H9 (cell line): ENCODE results near the gene FSIP1. TPM values are rescaled to one million over a fixed set of nuclear protein-coding genes. Genes with fewer than 3 reads are reported as not detected.

Experiments
- DNase-seq: peaks from one replicate; pipeline ENCODE4 v3.0.0-alpha.2; 2017
- H2AFZ ChIP-seq: one replicate; pipeline ENCODE4 v1.6.1; 2013; ENCODE audit warnings: mild to moderate bottlenecking, low read length, control low read depth, moderate library complexity
- H2AK5ac ChIP-seq: 2 replicates; pipeline ENCODE4 v1.6.1; 2013; ENCODE audit warnings: low read length, control low read depth, mixed read lengths; ENCODE audit not compliant: insufficient read length
- H2BK120ac ChIP-seq: one replicate; pipeline ENCODE4 v1.6.1; 2013; ENCODE audit warnings: low read depth, mild to moderate bottlenecking, low read length, control low read depth, inconsistent platforms; ENCODE audit not compliant: poor library complexity, severe bottlenecking
- H2BK12ac ChIP-seq: 2 replicates; pipeline ENCODE4 v1.6.1; 2013; ENCODE audit warnings: low read length, control low read depth, mixed read lengths, low read depth; ENCODE audit not compliant: insufficient read length
- H2BK15ac ChIP-seq: 2 replicates; pipeline ENCODE4 v1.6.1; 2013; ENCODE audit warnings: low read depth, low read length, control low read depth
- H2BK20ac ChIP-seq: one replicate; pipeline ENCODE4 v1.6.1; 2013; ENCODE audit warnings: low read depth, mild to moderate bottlenecking, low read length, control low read depth, inconsistent platforms; ENCODE audit not compliant: poor library complexity, severe bottlenecking
- H2BK5ac ChIP-seq: 2 replicates; pipeline ENCODE4 v1.6.1; 2013; ENCODE audit warnings: low read length, control low read depth, mixed read lengths; ENCODE audit not compliant: insufficient read length
- H3K14ac ChIP-seq: 2 replicates; pipeline ENCODE4 v1.6.1; 2013; ENCODE audit warnings: low read length, control low read depth; ENCODE audit not compliant: insufficient read depth
- H3K18ac ChIP-seq: 2 replicates; pipeline ENCODE4 v1.6.1; 2013; ENCODE audit warnings: low read depth, mild to moderate bottlenecking, mixed read lengths, low read length, control low read depth; ENCODE audit not compliant: insufficient read length
- H3K23ac ChIP-seq: 2 replicates; pipeline ENCODE4 v1.6.1; 2013; ENCODE audit warnings: low read length, control low read depth, mixed read lengths, low read depth; ENCODE audit not compliant: insufficient read length
- H3K23me2 ChIP-seq: 2 replicates; pipeline ENCODE4 v1.6.1; 2013; ENCODE audit warnings: low read depth, mild to moderate bottlenecking, mixed read lengths, low read length, control low read depth; ENCODE audit not compliant: insufficient read length, poor library complexity, severe bottlenecking
- H3K27ac ChIP-seq: 2 replicates; pipeline ENCODE4 v1.5.1; 2013; ENCODE audit warnings: low read length, control low read depth, mixed read lengths, low read depth; ENCODE audit not compliant: insufficient read length
- H3K27me3 ChIP-seq: 2 replicates; pipeline ENCODE4 v1.6.1; 2013; ENCODE audit warnings: low read length, control low read depth, inconsistent platforms; ENCODE audit not compliant: insufficient read depth
- H3K4ac ChIP-seq: 2 replicates; pipeline ENCODE4 v1.6.1; 2013; ENCODE audit warnings: low read depth, mild to moderate bottlenecking, control low read depth, inconsistent platforms, low read length, moderate library complexity
- H3K4me1 ChIP-seq: 2 replicates; pipeline ENCODE4 v1.6.1; 2013; ENCODE audit warnings: low read length, control low read depth, inconsistent platforms; ENCODE audit not compliant: insufficient read depth
- H3K4me2 ChIP-seq: 2 replicates; pipeline ENCODE4 v1.6.1; 2013; ENCODE audit warnings: low read length, control low read depth, mixed read lengths; ENCODE audit not compliant: insufficient read length, insufficient read depth
- H3K56ac ChIP-seq: 2 replicates; pipeline ENCODE4 v1.6.1; 2013; ENCODE audit warnings: low read depth, mild to moderate bottlenecking, mixed read lengths, low read length, control low read depth; ENCODE audit not compliant: insufficient read length
- H3K79me1 ChIP-seq: 2 replicates; pipeline ENCODE4 v1.6.1; 2013; ENCODE audit warnings: low read depth, mild to moderate bottlenecking, moderate library complexity, low read length, control low read depth, inconsistent platforms; ENCODE audit not compliant: insufficient read depth, poor library complexity, severe bottlenecking
- H3K79me2 ChIP-seq: 2 replicates; pipeline ENCODE4 v1.6.1; 2013; ENCODE audit warnings: low read length, control low read depth, inconsistent platforms; ENCODE audit not compliant: insufficient read depth
- H3K9ac ChIP-seq: 2 replicates; pipeline ENCODE4 v1.6.1; 2013; ENCODE audit warnings: low read length, control low read depth, mixed read lengths; ENCODE audit not compliant: insufficient read length; ENCODE audit errors: extremely low read depth
- H3K9me3 ChIP-seq: one replicate; pipeline ENCODE4 v1.6.1; 2013; ENCODE audit warnings: low read depth, low read length, inconsistent platforms; ENCODE audit not compliant: control insufficient read depth
- H3T11ph ChIP-seq: one replicate; pipeline ENCODE4 v1.6.1; 2013; ENCODE audit warnings: mild to moderate bottlenecking, low read length, control low read depth, inconsistent platforms
- H4K20me1 ChIP-seq: one replicate; pipeline ENCODE4 v1.6.1; 2013; ENCODE audit not compliant: control insufficient read depth, insufficient read length, insufficient read depth
- H4K5ac ChIP-seq: 2 replicates; pipeline ENCODE4 v1.6.1; 2013; ENCODE audit warnings: low read depth, mild to moderate bottlenecking, mixed read lengths, low read length, control low read depth; ENCODE audit not compliant: insufficient read length
- H4K8ac ChIP-seq: replicated peaks from 2 replicates; pipeline ENCODE4 v1.6.1; 2013; ENCODE audit warnings: low read length, control low read depth, mixed read lengths, low read depth; ENCODE audit not compliant: insufficient read length
- H4K91ac ChIP-seq: 2 replicates; pipeline ENCODE4 v1.6.1; 2013; ENCODE audit warnings: low read depth, mild to moderate bottlenecking, moderate library complexity, mixed read lengths, low read length, control low read depth; ENCODE audit not compliant: insufficient read length
- H3K27ac Mint-ChIP-seq, 3 experiments: 2 replicates in 2 of 3; 3 replicates in 1 of 3; pipeline ENCODE4 v1.8.0; 2020 to 2021; ENCODE audit warnings: mixed read lengths in 3 of 3, mild to moderate bottlenecking in 1 of 3, moderate library complexity in 1 of 3
- H3K27me3 Mint-ChIP-seq: 2 replicates; pipeline ENCODE4 v1.8.0; 2021; ENCODE audit warnings: low read depth, mild to moderate bottlenecking, moderate library complexity, mixed read lengths
- H3K36me3 Mint-ChIP-seq, 3 experiments: 2 replicates in 2 of 3; 3 replicates in 1 of 3; pipeline ENCODE4 v1.8.0; 2020 to 2021; ENCODE audit warnings: low read depth in 3 of 3, mixed read lengths in 3 of 3; ENCODE audit not compliant: insufficient read depth in 1 of 3
- H3K4me1 Mint-ChIP-seq, 2 experiments: 2 replicates each; pipeline ENCODE4 v1.8.0; 2020; ENCODE audit warnings: mixed read lengths in 2 of 2
- H3K4me3 Mint-ChIP-seq, 2 experiments: 2 replicates in 1 of 2; 3 replicates in 1 of 2; pipeline ENCODE4 v1.8.0; 2020 to 2021; ENCODE audit warnings: mild to moderate bottlenecking in 2 of 2, mixed read lengths in 2 of 2, moderate library complexity in 1 of 2
- H3K9me3 Mint-ChIP-seq, 2 experiments: 2 replicates in 1 of 2; 3 replicates in 1 of 2; pipeline ENCODE4 v1.8.0; 2020; ENCODE audit warnings: mild to moderate bottlenecking in 2 of 2, mixed read lengths in 2 of 2, moderate library complexity in 1 of 2
- CTCF ChIP-seq: fragments of 200-600 bp; sonication (generic); conservative IDR thresholded peaks from 3 replicates; pipeline ENCODE4 v1.8.0; 2021; ENCODE audit warnings: antibody characterized with exemption, mild to moderate bottlenecking
- WGBS: extraction: QIAGEN DNeasy Blood & Tissue Kit; methylation state at CpG from one replicate; pipeline ENCODE4 v1.1.7; 2013; ENCODE audit warnings: missing lambda C conversion rate, low lambda C conversion rate, mixed read lengths; ENCODE audit not compliant: insufficient read length; ENCODE audit errors: extremely low coverage; 5-methylcytosine and 5-hydroxymethylcytosine counted together
- total RNA-seq: library from RNA; stranded (reverse); gene quantifications from 2 replicates; pipeline ENCODE4 v1.2.1, GENCODE V29; 2021

FSIP1 gene
- total RNA-seq, 1 experiment from 2014 or later, result 0.96 TPM

GRCh38 chr15:39553947-39554693, 228.5 kb downstream of the FSIP1 start:
- Mint-ChIP-seq H3K4me1 (peaks cover 18 to 20% of the 10 kb centered on the region in 2 experiments), H3K9me3 (no peaks in the 10 kb centered on the region), H3K4me3 (no peak overlapping the region), H3K27ac (peak overlapping the region in 2 of 3 experiments; percentile 22; a peak in 2 of 7 replicates), H3K27me3 (no peaks in the 10 kb centered on the region; the same call in 1 of the 2 replicates), H3K36me3 (no peaks in the 10 kb centered on the region)
- Histone ChIP-seq H3K27me3 (no peaks in the 10 kb centered on the region), H3K79me1 (no peaks in the 10 kb centered on the region), H2AFZ (no peak overlapping the region), H3K9ac (no peak overlapping the region), H3K18ac (no peak overlapping the region), H2BK120ac (no peak overlapping the region), H2BK12ac (no peak overlapping the region), H3K23ac (no peak overlapping the region), H3K4ac (no peak overlapping the region), H4K20me1 (no peaks in the 10 kb centered on the region), H4K91ac (no peak overlapping the region), H3K79me2 (no peaks in the 10 kb centered on the region), H2BK15ac (no peak overlapping the region), H3T11ph (no peak overlapping the region), H3K27ac (no peak overlapping the region), H3K9me3 (no peaks in the 10 kb centered on the region), H4K8ac (no peak overlapping the region), H2BK20ac (no peak overlapping the region), H3K4me2 (no peak overlapping the region), H3K14ac (no peak overlapping the region), H3K23me2 (no peaks in the 10 kb centered on the region), H2BK5ac (no peak overlapping the region), H2AK5ac (no peak overlapping the region), H3K56ac (no peak overlapping the region), H4K5ac (no peak overlapping the region), H3K4me1 (no peaks in the 10 kb centered on the region)
- no peak for DNase-seq
- TF ChIP-seq CTCF, result no peak
- WGBS, result no CpG with 5 or more reads among the region's 2 CpGs
